GM15510 (cell line): Measurements from ENCODE around the gene TET3.

Experiments
- POLR2A ChIP-seq: IDR thresholded peaks from 3 replicates; pipeline ENCODE4 v1.6.1; 2011; ENCODE audit warnings: borderline replicate concordance; ENCODE audit not compliant: insufficient read length; ENCODE audit errors: extremely low read depth

TET3 gene

GRCh38 chr2:73984203-73984921 lies at the start of gene TET3:
Gene TET3 (plus strand): TSS chr2:73984910. CDS start chr2:73986404, 1,494 bp downstream.
- TF ChIP-seq POLR2A = no peak

GRCh38 chr2:73935641-73936040 lies 49.1 kb upstream of the TET3 start:
- no peak for TF ChIP-seq POLR2A

- TF ChIP-seq POLR2A = no peak
Observed at GRCh38 chr2:73937103-73937885, 47.4 kb upstream of the TET3 start.

GRCh38 chr2:73937899-73938298 lies 46.8 kb upstream of the TET3 start:
- no peak for TF ChIP-seq POLR2A

- TF ChIP-seq POLR2A = no peak
Observed at GRCh38 chr2:73938718-73939352, 45.9 kb upstream of the TET3 start.

GRCh38 chr2:73939419-73939818 lies 45.3 kb upstream of the TET3 start:
- no peak for TF ChIP-seq POLR2A

GRCh38 chr2:73942664-73943063 lies 42.0 kb upstream of the TET3 start:
- TF ChIP-seq POLR2A = no peak

- no peak for TF ChIP-seq POLR2A
Observed at GRCh38 chr2:73944714-73945113, 40.0 kb upstream of the TET3 start.

GRCh38 chr2:73946215-73946614 lies 38.5 kb upstream of the TET3 start:
- TF ChIP-seq POLR2A = no peak

- TF ChIP-seq POLR2A = no peak
Observed at GRCh38 chr2:73946666-73947065, 38.0 kb upstream of the TET3 start.

GRCh38 chr2:73947412-73948018 lies 37.2 kb upstream of the TET3 start:
- TF ChIP-seq POLR2A = no peak

GRCh38 chr2:73949802-73950201 lies 34.9 kb upstream of the TET3 start:
- no peak for TF ChIP-seq POLR2A

- TF ChIP-seq POLR2A = no peak
Observed at GRCh38 chr2:73952499-73953446, 31.9 kb upstream of the TET3 start.
